NCI-H82 treated with DMSO at 0.1 percent for 48 hours (cell line): Measurements from ENCODE around the gene CDK14.
A peak's percentile ranks its signal among the peaks of the same experiment; 100 is the strongest.
"Not testable (repeated sequence)": the region's sequence is repeated elsewhere in the genome, so short reads cannot be mapped to it uniquely, and the experiment has no call there.

Experiments
- DNase-seq: peaks from one replicate; lab custom pipeline; 2025; ENCODE audit not compliant: unreplicated experiment; lab: John Stamatoyannopoulos, UW

The CDK14 gene

DNA sequence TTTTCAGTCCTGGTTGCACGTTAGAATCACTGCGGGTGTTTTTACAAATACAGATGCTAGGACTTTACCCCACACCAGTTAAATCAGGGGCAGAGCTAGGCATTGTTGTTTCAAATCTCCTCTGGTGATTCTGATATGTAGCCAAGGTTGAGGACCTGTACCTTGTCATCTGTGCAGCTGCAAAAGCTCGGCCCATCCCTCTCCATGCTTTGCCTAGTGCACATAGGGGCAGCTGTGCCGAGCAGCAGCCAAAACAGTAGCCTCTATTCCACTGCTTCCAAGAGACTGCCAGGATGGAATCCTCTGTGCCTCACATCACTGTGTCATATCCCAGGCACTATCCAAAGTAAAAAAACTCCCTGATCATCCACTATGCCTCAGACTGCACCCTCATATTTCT, 181.3 kb downstream of the CDK14 start:
- no peak for DNase-seq

DNA sequence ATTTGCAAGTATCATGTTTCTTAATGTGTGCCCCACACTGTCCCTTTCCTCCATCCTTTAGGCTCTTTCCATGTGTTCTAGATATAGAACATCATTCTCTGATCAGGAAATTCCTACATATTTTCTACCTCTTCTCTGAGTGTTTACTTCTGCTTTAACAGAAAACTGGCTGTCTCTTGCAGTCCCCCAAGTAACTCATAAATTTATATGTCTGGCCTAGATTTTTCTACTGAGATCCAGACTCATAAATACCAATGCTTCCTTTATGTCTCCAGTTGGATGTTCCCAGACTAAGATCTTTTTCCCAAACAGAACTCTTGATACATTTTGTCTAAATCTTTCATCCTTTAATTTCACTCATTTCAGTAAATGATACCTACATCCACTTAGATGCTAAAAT, 181.8 kb downstream of the CDK14 start:
- no peak for DNase-seq

DNA sequence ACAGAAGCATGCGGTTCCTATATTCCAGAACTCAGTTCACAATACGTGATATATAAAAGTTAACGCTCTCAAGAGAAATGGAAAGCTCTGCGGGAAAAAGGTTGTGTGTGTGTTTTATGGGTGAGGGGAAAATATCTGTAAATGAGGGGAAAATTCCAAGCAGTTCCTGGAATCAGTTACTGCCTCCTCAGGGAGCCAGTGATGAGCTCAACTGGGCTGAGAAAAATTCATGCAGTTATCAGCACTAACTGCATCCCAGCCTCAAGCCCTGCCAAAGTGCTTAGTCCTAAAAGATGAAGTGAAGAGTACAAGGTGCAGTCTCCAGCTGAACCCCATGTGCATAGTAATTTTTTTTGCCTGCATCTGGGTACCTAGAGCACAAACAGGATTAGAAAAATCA, 191.9 kb downstream of the CDK14 start:
- DNase-seq: no peak

DNA sequence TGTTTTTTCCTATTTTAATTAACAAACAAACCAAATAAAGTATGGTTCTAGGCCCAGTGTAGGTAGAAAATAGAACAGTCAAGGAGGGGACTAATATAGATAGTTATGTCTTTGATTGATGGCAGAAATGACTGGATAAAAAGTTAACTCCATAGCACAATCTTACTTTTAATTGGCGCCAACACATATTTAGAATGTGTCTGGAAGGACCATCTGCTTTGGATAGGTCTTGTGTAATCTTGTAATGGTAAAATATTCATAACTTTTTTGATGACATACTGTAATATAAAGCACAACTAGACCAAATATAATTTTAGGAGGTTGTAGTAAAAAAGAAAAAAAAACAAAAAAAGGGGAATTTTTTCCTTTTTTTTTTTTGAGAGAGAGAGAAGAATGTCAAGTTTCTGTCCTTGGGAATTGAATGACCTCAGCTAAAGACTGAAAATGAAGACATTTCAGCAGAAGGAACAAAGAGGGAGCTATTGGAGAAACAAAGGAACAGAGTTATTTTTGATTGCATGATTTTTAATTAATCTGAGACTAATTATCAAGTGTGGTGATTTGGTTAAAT, 193.7 kb downstream of the CDK14 start:
- no peak for DNase-seq

DNA sequence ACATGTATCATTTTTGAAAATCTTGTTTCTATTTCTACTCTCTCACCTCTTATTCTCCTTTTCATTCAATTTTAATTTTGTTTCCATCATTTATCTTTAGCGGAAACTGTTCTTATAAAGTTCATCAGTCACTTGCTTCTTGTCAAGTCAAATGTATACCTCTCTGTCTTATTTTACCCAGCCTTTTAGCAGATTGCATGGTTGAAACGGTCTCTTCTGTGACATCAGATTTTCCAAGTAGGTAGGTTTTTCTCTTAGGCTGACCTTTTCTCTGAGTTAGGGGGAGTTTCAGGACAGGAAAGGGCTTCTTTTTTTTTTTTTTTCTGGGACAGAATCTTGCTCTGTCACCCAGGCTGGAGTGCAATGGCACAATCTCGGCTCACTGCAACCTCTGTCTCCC, 195.5 kb downstream of the CDK14 start:
- no peak for DNase-seq

DNA sequence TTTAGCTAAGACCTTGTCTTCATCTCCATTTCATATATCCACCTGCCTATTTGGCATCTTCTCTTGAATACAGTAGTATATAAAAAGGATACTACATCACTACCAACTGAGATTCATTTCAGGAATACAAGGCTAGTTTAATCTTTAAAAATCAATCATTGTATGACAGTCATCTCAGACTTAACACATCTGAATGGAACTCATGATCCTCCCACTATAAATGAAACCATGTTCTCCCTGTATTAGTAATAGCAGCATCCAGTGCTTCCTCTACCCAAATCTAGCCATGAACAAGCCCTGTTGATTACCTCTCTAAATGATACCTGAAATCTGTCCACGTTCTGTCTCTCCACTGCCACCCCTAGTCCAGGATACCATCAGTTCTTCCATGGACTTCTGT, 196.2 kb downstream of the CDK14 start:
- no peak for DNase-seq

DNA sequence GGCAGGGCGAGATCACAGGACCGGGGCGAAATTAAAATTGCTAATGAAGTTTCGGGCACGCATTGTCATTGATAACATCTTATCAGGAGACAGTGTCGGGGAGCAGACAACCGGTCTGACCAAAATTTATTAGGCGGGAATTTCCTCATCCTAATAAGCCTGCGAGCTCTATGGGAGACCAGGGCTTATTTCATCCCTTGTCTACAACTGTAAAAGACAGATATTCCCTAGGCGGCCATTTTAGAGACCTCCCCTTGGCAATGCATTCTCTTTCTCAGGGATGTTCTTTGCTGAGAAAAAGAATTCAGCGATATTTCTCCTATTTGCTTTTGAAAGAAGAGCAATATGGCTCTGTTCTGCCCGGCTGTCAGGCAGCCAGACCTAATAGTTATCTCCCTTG, 198.1 kb downstream of the CDK14 start:
- not testable (repeated sequence) for DNase-seq

DNA sequence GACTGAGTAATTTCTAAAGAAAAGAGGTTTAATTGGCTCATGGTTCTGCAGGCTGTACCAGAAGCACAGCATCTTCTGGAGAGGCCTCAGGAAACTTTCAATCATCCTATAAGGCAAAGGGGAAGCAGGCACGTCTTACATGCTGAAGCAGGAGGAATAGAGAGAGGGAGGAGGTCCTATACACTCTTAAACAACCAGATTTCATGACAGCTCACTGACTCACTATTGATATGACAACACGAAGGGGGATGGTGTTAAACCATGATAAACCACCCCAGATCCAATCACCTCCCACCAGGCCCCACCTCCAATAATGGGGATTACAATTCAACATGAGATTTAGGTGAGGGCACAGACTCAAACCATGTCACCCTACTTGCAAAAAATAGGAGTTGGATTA, 201.5 kb downstream of the CDK14 start:
- DNase-seq: no peak

DNA sequence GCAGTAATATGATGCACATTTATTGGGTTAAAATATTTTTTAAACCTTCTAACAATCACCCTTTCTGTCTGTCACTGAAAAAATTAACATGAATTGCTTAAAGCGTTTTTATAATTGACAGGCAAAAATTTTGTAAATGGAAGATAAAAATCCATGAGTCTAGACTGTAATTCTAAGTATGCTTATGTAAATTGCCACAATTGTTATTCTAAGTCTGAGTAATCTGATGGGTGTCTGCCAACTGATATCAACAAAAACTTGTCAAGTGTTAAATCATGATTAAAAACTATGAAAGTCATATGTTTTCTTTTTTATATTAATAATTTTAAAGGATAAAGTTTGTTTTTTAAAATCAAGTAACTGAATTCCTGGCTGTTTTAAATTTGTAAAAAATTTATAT, 208.2 kb downstream of the CDK14 start:
- DNase-seq: no peak

DNA sequence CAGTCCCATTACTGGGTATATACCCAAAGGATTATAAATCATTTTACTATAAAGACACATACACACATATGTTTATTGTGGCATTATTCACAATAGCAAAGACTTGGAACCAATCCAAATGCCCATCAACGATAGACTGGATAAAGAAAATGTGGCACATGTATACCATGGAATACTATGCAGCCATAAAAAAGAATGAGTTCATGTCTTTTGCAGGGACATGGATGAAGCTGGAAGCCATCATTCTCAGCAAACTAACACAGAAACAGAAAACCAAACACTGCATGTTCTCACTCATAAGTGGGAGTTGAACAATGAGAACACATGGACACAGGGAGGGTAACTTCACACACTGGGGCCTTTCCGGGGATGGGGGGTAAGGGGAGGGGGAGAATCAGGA, 219.4 kb downstream of the CDK14 start:
- not testable (repeated sequence) for DNase-seq

DNA sequence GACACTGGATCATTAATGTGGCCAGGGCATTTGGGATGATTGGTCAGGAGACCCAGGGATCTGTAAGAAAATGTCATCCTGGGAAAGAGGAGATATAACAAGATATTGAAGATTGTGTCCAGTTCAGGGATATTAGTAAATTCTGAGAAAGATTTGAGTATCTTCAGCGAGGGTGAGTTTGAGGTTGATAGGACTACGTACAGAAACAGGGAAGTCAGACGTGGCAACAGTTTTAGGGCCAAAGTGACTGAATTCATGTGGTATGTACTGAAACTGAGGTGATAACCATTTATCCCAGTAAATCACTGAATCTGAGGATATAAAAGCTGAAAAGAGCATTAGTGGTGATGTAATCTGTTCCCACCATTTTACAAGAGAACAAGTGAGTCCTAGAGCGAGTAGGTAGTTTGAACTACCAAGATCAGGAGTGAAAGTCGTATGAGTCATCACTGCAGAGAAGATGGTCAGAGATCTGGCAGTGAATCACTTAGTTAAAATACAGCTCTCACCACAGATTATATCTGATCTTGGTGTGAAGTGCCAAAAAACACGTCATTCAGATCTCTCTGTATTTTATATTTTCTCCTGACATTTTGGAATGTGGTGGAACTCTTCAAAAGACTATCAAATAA, 220.5 kb downstream of the CDK14 start:
- no peak for DNase-seq

DNA sequence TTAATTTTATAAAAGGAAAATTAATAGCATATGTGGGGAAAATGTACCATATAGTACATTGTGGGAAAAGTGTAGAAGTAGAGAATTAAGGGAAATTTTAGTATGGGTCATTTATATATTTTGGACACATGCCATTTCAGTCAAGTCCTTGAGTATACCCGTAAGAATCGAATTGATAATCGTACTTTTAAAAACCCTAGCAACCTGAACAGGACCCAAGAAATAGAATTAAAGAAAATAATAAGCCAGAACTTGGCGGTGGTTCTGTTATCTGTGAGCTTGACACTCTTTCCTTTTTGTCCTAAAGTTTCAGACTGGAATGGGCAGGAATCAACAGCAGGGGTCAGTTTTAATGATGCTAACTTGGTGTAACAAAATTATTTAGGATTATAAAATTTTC, 221.0 kb downstream of the CDK14 start:
- no peak for DNase-seq

DNA sequence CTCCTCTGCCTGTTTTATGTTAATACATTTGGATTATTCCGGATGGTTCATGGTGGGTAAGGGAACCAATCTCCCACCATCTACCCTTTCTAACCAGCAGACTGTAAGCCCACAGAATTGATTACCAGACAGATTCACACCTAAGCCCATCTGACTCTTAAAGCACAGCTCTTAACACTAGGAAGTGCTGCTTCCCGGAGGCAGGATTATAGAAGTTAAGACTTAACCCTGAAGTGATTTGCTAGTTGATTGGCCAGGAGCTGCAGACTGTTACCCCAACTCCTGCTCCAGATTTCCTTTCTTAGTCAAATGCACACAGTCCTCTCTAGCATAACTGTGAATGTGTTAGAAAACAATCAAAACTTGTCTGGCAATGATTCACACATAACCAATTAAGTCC, 221.7 kb downstream of the CDK14 start:
- DNase-seq: peak; percentile 70

DNA sequence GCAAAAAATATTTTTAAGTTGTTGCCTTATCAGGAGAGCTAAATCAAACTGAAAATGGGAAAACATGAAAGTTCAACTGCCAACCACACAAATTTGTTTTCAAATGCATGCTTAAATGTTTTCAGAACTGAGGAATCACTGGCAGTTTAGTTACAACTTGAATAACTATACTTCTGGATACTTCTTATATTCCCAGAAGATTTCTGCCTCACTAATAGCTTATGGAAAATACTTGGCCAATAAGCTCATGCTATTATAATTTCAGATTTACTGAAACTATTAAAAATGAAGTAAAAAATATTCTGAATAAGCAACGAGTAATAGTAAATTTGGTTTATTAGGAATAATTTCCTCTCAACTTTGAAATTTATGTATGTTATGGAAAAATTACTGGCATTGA, 222.2 kb downstream of the CDK14 start:
- DNase-seq: no peak

DNA sequence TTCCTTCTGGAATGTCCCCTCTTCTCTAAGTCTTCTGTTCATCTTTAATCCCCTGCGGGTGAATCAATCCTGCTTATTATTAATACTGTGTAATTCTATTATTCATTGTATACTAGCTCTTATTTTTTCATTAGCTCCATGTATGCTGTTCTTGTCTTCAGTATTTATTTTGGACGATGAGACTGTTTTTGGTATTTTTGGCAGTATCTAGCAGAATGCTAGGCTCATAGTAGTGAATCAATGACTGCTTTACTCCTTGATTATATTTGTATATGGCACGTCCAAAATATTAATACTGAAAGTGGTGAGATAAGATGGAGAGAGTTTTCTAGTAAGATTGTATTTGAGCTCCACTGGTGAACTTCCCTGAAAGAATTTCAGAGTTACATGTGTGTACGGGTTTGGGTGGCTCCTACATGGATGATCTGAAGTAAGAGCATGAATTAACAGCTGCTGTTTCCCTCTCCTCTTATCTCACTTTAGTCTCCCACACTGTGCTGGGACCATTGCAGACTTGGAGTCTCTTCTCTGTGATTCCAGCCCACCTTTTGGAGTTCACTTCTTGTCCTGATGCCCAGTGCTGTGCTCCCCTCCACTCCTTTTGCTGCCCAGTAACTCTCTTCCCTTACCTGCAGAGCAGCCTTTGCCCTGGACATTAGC, 226.0 kb downstream of the CDK14 start:
- DNase-seq: no peak

DNA sequence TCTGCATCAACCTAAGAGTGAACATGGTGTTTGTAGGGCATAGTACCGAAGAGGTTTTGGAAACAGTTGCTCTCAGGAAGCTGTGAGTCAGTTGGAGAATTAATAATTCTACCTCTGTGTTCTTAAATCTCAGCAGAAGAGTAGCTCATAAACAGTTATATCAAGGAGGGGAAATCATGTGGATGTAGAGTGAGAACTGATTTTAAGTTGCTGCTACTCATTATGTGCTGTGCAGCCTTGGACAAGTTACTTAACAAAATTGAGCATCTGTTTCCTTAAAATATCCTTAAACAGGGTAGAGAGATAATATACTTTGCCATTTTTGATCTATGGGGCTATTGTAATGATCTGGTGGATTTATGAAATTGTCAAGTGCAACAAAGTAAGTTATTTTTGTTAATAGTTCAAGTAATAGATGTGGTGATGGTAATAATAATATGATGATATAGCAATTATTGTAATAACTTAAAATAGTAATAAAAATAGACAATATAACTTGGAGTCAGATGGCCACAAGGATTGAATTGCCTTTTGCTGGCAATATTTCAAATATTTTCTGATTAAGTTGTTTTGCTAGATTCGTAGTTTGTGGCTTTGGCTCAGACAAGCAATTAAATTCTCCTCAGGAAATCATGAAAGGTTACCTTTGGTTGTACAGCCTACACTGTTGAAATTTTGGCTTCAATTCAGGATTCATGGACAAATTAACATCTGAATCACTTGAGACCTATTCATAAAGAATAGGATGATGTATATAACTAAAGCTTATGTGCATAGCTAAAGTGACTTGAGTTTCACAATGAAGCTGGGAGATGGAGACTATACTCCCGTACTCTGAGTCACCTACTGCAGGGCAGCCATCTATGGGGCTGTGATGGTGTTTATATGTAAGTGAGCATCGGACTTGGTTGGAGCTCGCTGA, 228.5 kb downstream of the CDK14 start:
- no peak for DNase-seq

DNA sequence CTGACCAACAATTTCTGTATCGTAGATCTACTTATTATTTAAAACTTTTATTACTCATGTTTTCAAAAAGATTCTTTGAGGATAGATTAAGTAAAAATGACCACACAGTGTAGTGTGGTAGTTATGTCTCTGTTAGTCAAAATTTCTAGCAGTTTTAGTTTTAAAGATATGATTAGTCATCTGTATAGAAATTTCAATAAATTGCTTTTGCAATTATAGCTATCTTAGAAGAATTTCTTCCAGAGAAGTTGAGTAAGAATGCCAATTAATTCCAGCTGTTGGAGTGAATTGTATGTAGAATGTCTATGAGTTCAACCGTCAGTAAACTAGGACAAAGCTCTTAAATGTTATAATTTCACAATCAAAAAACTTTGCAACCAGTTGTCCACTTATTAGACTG, 229.7 kb downstream of the CDK14 start:
- DNase-seq: no peak

DNA sequence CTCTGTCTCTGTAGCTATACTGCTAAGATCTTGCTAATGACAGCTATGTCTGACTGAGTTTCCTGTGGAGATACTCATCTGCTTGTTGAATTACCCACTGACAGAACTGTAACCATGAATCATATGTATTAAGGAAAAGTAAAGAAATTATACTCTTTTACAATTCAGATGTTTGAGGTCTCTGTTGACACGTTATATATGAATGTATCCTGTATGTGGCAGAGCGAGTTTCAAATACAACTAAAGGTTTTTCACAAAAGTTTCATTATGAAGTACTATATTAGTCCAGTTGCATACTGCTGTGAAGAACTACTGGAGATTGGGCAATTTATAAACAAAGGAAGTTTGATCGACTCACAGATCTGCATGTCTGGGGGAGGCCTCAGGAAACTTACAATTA, 232.5 kb downstream of the CDK14 start:
- DNase-seq: no peak

DNA sequence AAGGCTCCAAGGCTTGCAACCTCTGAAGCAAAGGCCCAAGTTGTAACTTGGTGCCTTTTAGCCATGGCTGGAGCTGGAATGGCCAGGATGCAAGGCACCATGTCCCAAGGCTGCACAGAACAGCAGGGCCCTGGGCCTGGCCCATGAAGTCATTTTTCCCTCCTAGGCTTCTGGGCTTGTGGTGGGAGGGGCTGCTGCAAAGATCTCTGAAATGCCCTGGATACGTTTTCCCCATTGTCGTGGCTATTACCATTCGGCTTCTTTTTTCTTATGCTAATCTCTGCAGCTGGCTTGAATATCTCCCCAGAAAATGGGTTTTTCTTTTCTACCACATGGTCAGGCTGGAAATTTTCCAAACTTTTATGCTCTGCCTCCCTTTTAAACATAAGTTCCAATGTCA, 234.2 kb downstream of the CDK14 start:
- DNase-seq: no peak

DNA sequence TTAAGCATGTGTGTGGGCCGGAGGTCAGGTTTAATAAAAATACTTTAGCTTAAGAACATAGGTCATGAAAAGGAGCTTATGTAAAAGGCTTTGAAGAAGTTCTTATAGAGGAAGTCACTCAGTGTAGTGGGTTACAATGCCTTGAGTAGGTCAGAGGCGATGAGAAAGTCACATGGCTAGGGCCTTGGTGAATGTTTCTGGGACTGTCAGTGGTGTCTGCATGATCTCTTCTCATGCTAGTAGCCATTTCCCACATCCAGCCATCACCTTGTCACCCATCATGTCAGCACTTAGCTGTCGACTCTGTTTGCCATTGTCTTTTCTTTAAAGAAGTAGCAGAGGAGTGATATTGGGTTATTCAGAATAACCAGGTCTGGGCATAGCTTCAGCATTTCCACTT, 236.6 kb downstream of the CDK14 start:
- no peak for DNase-seq

DNA sequence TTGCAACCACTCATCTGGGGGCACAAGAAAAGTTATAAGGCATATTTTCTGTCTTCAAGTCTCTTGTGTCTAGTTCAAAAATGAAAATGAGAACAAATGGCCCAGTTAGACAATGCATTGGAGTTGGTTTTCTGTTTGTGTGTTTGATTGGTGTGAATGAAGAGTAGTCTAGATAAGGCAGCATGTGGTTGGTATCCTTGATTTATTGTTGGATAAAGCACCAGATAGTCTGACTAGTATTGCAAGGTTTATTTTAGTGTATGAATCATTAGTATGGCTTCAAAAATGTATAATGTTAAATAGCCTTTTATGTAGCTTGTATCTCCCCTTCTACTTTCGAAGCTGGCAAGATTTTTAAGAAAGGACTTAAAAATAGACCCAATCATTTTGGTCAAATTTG, 237.3 kb downstream of the CDK14 start:
- no peak for DNase-seq

DNA sequence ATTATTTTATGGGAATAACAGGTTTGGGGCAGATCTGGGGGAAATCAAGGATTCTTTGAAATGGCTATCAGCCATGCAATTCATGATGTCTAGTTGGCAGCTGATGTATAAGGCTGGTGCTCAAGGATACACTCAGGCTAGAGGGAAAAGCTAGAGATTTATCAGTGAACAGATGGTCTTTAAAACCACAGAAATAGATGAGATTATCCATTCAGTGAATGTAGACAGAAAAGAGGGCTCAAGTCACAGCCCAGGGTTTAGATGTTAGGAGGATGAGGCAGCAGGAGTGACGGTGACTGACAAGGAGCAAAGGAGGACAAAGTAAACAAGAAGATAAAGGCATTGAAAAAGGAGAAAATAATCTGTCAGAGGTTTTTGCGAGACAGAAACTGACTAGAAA, 238.7 kb downstream of the CDK14 start:
- peak; percentile 99 for DNase-seq
